Measurements from ENCODE around the gene PFKM. TPM values are rescaled to one million over a fixed set of nuclear protein-coding genes. Genes with fewer than 3 reads are reported as not detected.

The PFKM gene
- total and polyA plus RNA-seq, 2 of the 4 experiments (the other 2 are of a cell fraction): 56.7 to 82.6 TPM

DNA sequence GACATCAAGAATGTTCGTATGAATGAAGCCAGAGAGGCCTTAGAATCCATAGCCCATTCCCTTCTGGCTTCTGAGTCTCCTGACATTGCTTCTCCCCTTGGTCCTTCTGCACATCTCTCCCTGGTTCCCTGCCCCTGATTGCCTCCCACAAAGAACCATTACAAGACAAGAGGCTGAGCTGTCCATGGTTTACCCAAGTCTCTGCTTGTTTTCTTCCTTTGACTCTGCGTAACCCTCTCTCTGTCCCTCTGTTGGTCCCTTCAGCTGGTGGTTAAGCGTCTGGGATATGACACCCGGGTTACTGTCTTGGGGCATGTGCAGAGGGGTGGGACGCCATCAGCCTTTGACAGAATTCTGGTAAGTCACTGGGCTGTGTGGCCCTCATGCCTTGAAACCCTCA, 15.9 kb downstream of the PFKM start:
- H3K36me3 ChIP-seq (ENCODE audit: control insufficient read depth, insufficient read depth, low read length): peaks cover 59% of the 10 kb centered on the region
- no peak overlapping the region for H2BK20ac ChIP-seq (ENCODE audit: low read depth, low read length)
- in situ Hi-C loops (cut with MboI; ENCODE audit: low sequenced_read_pairs) (no loop called here), intact Hi-C loops (cut with micrococcal nuclease) (no loop called here), dilution Hi-C loops (cut with HindIII; ENCODE audit: low sequenced_read_pairs, unreplicated experiment) (no loop called here)
- H3K4me2 ChIP-seq (ENCODE audit: low read depth, low read length): no peak overlapping the region
- TF ChIP-seq CHD1 (IDR thresholded peaks at IDR 0.05; ENCODE audit: low read depth, low read length) (no peak), POLR2A (IDR thresholded peaks at IDR 0.05; ENCODE audit: low read depth, low read length) (no peak), MAZ (IDR thresholded peaks at IDR 0.05; ENCODE audit: borderline replicate concordance, low read depth, low read length) (no peak), NFE2L2 (IDR thresholded peaks at IDR 0.05; ENCODE audit: low read depth, low read length) (no peak), MXI1 (IDR thresholded peaks at IDR 0.05; ENCODE audit: borderline replicate concordance, low read depth, low read length) (no peak), FOS (IDR thresholded peaks at IDR 0.05; ENCODE audit: low read depth, low read length) (no peak), CEBPB (IDR thresholded peaks at IDR 0.05; ENCODE audit: low read depth, low read length) (no peak), MAFK (IDR thresholded peaks at IDR 0.05; ENCODE audit: low read depth, low read length) (no peak), RAD21 (IDR thresholded peaks at IDR 0.05; ENCODE audit: low read length) (no peak), BHLHE40 (IDR thresholded peaks at IDR 0.05; ENCODE audit: low read depth, low read length) (no peak), SMC3 (IDR thresholded peaks at IDR 0.05; ENCODE audit: low read depth, low read length) (no peak), RCOR1 (IDR thresholded peaks at IDR 0.05; ENCODE audit: insufficient replicate concordance, low read length) (no peak), RFX5 (IDR thresholded peaks at IDR 0.05; ENCODE audit: low read depth, low read length) (no peak)
- TF ChIP-seq, protein P1, sequence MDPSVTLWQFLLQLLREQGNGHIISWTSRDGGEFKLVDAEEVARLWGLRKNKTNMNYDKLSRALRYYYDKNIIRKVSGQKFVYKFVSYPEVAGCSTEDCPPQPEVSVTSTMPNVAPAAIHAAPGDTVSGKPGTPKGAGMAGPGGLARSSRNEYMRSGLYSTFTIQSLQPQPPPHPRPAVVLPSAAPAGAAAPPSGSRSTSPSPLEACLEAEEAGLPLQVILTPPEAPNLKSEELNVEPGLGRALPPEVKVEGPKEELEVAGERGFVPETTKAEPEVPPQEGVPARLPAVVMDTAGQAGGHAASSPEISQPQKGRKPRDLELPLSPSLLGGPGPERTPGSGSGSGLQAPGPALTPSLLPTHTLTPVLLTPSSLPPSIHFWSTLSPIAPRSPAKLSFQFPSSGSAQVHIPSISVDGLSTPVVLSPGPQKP (IDR thresholded peaks at IDR 0.05; ENCODE audit: borderline replicate concordance, low read depth, low read length): no peak
- TF ChIP-seq, protein P2, sequence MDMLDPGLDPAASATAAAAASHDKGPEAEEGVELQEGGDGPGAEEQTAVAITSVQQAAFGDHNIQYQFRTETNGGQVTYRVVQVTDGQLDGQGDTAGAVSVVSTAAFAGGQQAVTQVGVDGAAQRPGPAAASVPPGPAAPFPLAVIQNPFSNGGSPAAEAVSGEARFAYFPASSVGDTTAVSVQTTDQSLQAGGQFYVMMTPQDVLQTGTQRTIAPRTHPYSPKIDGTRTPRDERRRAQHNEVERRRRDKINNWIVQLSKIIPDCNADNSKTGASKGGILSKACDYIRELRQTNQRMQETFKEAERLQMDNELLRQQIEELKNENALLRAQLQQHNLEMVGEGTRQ (IDR thresholded peaks at IDR 0.05; ENCODE audit: low read depth, low read length): no peak
- TF ChIP-seq, protein P3, sequence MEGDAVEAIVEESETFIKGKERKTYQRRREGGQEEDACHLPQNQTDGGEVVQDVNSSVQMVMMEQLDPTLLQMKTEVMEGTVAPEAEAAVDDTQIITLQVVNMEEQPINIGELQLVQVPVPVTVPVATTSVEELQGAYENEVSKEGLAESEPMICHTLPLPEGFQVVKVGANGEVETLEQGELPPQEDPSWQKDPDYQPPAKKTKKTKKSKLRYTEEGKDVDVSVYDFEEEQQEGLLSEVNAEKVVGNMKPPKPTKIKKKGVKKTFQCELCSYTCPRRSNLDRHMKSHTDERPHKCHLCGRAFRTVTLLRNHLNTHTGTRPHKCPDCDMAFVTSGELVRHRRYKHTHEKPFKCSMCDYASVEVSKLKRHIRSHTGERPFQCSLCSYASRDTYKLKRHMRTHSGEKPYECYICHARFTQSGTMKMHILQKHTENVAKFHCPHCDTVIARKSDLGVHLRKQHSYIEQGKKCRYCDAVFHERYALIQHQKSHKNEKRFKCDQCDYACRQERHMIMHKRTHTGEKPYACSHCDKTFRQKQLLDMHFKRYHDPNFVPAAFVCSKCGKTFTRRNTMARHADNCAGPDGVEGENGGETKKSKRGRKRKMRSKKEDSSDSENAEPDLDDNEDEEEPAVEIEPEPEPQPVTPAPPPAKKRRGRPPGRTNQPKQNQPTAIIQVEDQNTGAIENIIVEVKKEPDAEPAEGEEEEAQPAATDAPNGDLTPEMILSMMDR (conservative IDR thresholded peaks at IDR 0.05; ENCODE audit: low read depth, low read length): no peak
- no peak overlapping the region for H3K14ac ChIP-seq (replicated peaks; ENCODE audit: low read depth, low read length)
- no peak overlapping the region for H3K56ac ChIP-seq (ENCODE audit: extremely low read depth, insufficient read depth, low read length)
- no peaks in the 10 kb centered on the region for H3K4me1 ChIP-seq (ENCODE audit: control insufficient read depth, insufficient read depth, low read length)
- no peak overlapping the region for H2BK5ac ChIP-seq (ENCODE audit: low read depth, low read length, poor library complexity, severe bottlenecking)
- ATAC-seq (ENCODE audit: low read depth) (no peak), DNase-seq (no peak)
- no peak overlapping the region for H2AK5ac ChIP-seq (ENCODE audit: low read depth, low read length)
- WGBS, 2 experiments (ENCODE audit: extremely low coverage in 2 of 2, insufficient read length in 1 of 2): 83% methylated on average over 1 of the region's 5 CpGs; no CpG with 5 or more reads in 1 of the 2 experiments
- no peak overlapping the region for H3K4ac ChIP-seq (ENCODE audit: low read depth, low read length)
- no peak overlapping the region for H4K8ac ChIP-seq (ENCODE audit: low read depth in 2 of 2, low read length in 2 of 2)
- H3K79me1 ChIP-seq (ENCODE audit: low read depth in 1 of 2, low read length in 2 of 2): peaks cover 0 to 4% of the 10 kb centered on the region in 2 experiments; a peak in 1 of 4 replicates
- H2AK9ac ChIP-seq (replicated peaks; ENCODE audit: low read depth, low read length, poor library complexity): no peak overlapping the region
- no peak overlapping the region for H3K27ac ChIP-seq (ENCODE audit: insufficient read depth, low read length)
- no peak overlapping the region for H3K18ac ChIP-seq (ENCODE audit: low read depth, low read length)
- H3K9me1 ChIP-seq (ENCODE audit: insufficient read depth, low read length): 0 out of 2 replicates have a peak, but pooled peaks cover 4% of the 10 kb centered on the region
- POLR2A ChIA-PET (ENCODE audit: unreplicated experiment): no interaction called here
- H4K91ac ChIP-seq (ENCODE audit: insufficient read depth, low read depth, low read length): no peak overlapping the region
- no peak overlapping the region for H2BK15ac ChIP-seq (ENCODE audit: low read depth, low read length)
- BruUV-seq (replicated peaks): no TSS peak
- H3K9me3 ChIP-seq (ENCODE audit: control insufficient read depth, insufficient read depth, low read length): no peaks in the 10 kb centered on the region
- no peak overlapping the region for H3K23ac ChIP-seq (ENCODE audit: low read depth, low read length)
- H4K5ac ChIP-seq (ENCODE audit: low read depth, low read length): no peak overlapping the region
- no peaks in the 10 kb centered on the region for H3K27me3 ChIP-seq (ENCODE audit: control insufficient read depth, insufficient read depth, low read length)
- no peaks in the 10 kb centered on the region for H4K20me1 ChIP-seq (ENCODE audit: insufficient read depth, low read length)
- CTCF ChIA-PET: no interaction called here
- no peak overlapping the region for H2BK120ac ChIP-seq (ENCODE audit: low read depth, low read length)
- no peak overlapping the region for H2AFZ ChIP-seq (replicated peaks; ENCODE audit: low read length, poor library complexity)
- no peak overlapping the region for H3K9ac ChIP-seq (ENCODE audit: low read depth, low read length)
- no peak overlapping the region for H3K4me3 ChIP-seq (ENCODE audit: insufficient read depth, low read depth, low read length)
